GM18517 (cell line): Measurements from ENCODE around the gene EDNRA.
A peak's percentile ranks its signal among the peaks of the same experiment; 100 is the strongest.

Experiments used
- ATAC-seq: cut with Tn5 transposase; IDR thresholded peaks from one replicate; pipeline ENCODE4 v1.9.1; 2021; ENCODE audit warnings: mild to moderate bottlenecking, moderate library complexity; ENCODE audit not compliant: unreplicated experiment

Gene EDNRA

GRCh38 chr4:147496500-147496899, 15.6 kb downstream of the EDNRA start:
- ATAC-seq: no peak

GRCh38 chr4:147498031-147498660, 17.2 kb downstream of the EDNRA start:
- no peak for ATAC-seq

GRCh38 chr4:147508346-147508745, 27.4 kb downstream of the EDNRA start:
- no peak for ATAC-seq

DNA sequence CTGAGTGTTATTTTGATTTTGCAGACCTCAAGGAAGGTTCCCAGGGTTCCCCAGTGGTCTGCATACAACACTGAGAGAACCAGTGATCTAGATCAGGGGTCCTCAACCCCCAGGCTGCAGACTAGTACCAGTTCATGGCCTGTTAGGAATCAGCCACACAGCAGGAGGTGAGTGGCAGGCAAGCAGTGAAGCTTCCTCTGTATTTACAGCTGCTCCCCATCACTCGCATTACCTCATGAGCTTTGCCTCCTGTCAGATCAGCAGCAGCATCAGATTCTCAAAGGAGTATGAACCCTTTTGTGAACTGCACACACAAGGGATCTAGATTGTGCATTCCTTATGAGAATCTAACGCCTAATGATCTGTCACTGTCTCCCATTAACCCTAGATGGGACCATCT, 28.5 kb downstream of the EDNRA start:
- no peak for ATAC-seq

GRCh38 chr4:147510962-147511668, 30.2 kb downstream of the EDNRA start:
- ATAC-seq: no peak

GRCh38 chr4:147513091-147513490, 32.2 kb downstream of the EDNRA start:
- no peak for ATAC-seq

DNA sequence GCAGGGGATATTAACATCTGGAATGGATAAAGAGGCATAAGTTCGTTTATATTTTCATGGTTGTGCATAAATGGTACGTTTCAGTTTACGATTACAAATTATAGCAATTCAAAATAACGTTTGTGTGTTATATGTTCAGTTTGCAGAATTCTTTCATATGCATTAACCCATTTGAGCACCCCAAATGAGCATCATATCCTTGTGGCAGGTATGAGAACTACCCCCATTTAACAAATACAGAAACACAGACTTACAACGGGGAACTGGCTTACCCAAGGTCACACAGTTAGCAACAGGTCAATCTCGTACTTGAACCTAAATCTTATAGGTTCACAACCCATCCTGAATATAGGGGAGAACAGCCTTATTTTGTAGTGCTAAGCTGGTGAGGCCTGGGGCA, 33.1 kb downstream of the EDNRA start:
- ATAC-seq: no peak

- no peak for ATAC-seq
These were observed 34.5 kb downstream of the EDNRA start for GRCh38 chr4:147515220-147515936.

DNA sequence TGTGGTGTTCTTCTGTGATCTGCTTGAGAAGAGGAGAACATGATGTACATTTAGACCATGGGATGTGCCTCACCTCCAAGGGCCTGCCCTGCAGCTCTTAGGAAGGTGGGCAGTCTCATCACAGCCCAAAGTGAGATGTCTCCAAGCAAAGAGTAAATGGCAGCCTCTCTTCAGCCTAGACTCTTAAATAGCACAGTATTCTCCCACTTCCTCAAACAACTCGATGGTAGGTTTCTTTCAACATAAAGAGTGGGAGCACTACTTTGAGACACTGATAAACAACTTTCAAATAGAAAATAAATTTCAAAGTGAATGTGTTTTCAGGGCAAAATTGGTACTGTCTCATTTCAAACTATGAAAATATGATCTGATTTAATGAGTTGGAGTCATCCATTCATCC, 35.2 kb downstream of the EDNRA start:
- ATAC-seq: no peak

- no peak for ATAC-seq
These were observed 37.2 kb downstream of the EDNRA start for GRCh38 chr4:147518086-147518485.

GRCh38 chr4:147518846-147519767, 38.2 kb downstream of the EDNRA start:
- ATAC-seq: peak; percentile 83

DNA sequence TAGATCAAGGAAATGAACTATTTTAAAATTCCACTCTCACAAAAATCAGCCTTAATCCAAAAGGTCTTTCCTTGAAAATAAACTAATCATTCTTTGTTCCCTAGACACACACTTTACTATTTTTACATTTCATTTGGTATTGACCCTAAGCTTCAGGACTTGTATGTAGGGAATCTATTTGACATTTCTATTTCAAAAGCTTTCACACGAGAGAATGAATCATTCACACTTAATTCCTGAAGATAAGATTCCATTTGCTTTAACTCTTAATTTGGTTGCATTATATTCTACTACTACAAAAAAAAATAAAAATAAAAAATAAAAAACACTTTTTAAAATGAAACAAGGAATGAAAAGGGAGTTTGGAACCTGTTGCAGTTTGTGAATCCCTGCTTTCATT, 43.7 kb downstream of the EDNRA start:
- ATAC-seq: no peak

GRCh38 chr4:147525494-147526271, 44.8 kb downstream of the EDNRA start:
- ATAC-seq: no peak

GRCh38 chr4:147526272-147526654, 45.4 kb downstream of the EDNRA start:
- ATAC-seq: no peak

GRCh38 chr4:147528054-147528453, 47.2 kb downstream of the EDNRA start:
- no peak for ATAC-seq

- no peak for ATAC-seq
These were observed 49.2 kb downstream of the EDNRA start for GRCh38 chr4:147530134-147530533.

DNA sequence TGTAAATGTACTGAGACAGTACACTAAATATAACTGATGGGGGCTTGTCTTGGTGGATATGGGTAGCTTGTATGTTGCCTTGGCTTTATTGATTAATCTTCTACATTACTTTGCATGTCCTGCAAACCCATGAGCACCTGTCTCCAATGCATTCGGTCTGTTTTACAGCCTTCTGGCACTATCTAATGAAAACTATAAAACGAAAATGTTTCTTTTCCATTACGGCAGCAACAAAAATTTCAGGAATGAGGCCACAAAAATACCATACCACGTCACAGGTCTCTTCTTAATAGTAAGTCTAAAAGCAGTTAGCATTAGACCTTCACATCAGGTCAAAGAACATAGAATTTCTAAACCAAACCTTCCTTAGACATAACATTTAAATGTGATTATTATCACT, 49.8 kb downstream of the EDNRA start:
- ATAC-seq: no peak

DNA sequence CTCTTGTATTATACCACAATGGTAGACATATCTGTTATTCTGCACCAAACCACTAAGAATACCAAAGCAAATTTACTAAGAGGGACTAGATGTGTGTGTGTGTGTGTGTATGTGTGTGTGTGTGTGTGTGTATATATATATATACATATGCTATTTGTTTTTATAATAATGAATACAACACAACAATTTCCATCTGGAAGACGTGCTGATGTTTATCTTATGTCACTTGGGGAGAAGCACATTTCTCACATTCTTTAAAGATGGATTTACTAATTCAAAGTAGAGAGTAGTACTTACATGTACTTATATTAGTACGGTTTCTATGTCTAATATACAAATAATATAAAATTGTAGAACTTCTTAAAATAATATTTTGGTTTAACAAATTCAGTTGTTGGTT, 52.0 kb downstream of the EDNRA start:
- ATAC-seq: no peak

- no peak for ATAC-seq
These were observed 52.4 kb downstream of the EDNRA start for GRCh38 chr4:147533331-147533730.

DNA sequence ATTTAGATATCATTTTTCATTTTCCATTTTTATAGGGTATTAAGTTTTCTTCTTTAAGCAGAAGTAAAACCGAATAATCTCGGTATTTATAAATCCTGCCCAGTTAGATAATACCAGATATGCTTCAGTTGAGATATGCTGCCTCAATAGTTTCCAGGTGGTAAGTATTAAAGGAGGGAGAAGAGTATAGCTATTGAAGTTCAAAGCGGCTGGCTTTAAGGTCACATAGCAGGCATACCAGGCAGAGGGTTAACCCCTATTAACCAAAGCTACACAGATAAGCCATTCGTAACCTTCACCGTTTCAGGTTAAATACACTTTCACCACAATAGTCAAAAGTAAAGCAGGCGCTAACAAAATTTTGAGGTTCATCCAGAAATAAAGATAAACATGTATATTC, 54.2 kb downstream of the EDNRA start:
- ATAC-seq: no peak
